Karpas-422 (cell line): Measurements from ENCODE around the gene SLC39A11. TPM values are rescaled to one million over a fixed set of nuclear protein-coding genes. Genes with fewer than 3 reads are reported as not detected.
A peak's percentile ranks its signal among the peaks of the same experiment; 100 is the strongest.
"Not testable (repeated sequence)": the region's sequence is repeated elsewhere in the genome, so short reads cannot be mapped to it uniquely, and the experiment has no call there.

Source experiments
- DNase-seq: peaks from one replicate; pipeline ENCODE4 v3.0.0-alpha.2; 2015
- H2AFZ ChIP-seq: fragments of 200-600 bp; sonication (generic); 2 replicates; pipeline ENCODE4 v1.6.1; 2014; ENCODE audit warnings: antibody characterized with exemption, low read length, mixed read lengths
- H3K27ac ChIP-seq: fragments of 200-600 bp; sonication (generic); 2 replicates; pipeline ENCODE4 v1.5.1; 2014; ENCODE audit warnings: mild to moderate bottlenecking, low read length, moderate library complexity
- H3K27me3 ChIP-seq: fragments of 200-600 bp; sonication (generic); 2 replicates; pipeline ENCODE4 v1.6.1; 2014; ENCODE audit warnings: low read length, mixed read lengths
- H3K36me3 ChIP-seq: fragments of 200-600 bp; sonication (generic); 2 replicates; pipeline ENCODE4 v1.6.1; 2014; ENCODE audit warnings: low read length, mixed read lengths; ENCODE audit not compliant: insufficient read depth
- H3K4me1 ChIP-seq: fragments of 200-600 bp; sonication (generic); 2 replicates; pipeline ENCODE4 v1.6.1; 2014; ENCODE audit warnings: mild to moderate bottlenecking, low read length, mixed read lengths
- H3K4me2 ChIP-seq: fragments of 200-600 bp; sonication (generic); 2 replicates; pipeline ENCODE4 v1.6.1; 2014; ENCODE audit warnings: low read length, low read depth, mild to moderate bottlenecking; ENCODE audit not compliant: poor library complexity, severe bottlenecking
- H3K4me3 ChIP-seq: fragments of 200-600 bp; sonication (generic); 2 replicates; pipeline ENCODE4 v1.5.1; 2014; ENCODE audit warnings: mild to moderate bottlenecking, antibody characterized with exemption, low read length, mixed read lengths
- H3K79me2 ChIP-seq: fragments of 200-600 bp; sonication (generic); 2 replicates; pipeline ENCODE4 v1.6.1; 2014; ENCODE audit warnings: mild to moderate bottlenecking, low read length, mixed read lengths
- H3K9ac ChIP-seq: fragments of 200-600 bp; sonication (generic); 2 replicates; pipeline ENCODE4 v1.6.0; 2014; ENCODE audit warnings: low read length
- H3K9me2 ChIP-seq: fragments of 200-600 bp; sonication (generic), shearing (Covaris generic); replicated peaks from 2 replicates; pipeline ENCODE4 v1.6.0; 2014; ENCODE audit warnings: mild to moderate bottlenecking, low read length, moderate library complexity; ENCODE audit not compliant: insufficient read depth
- H3K9me3 ChIP-seq: fragments of 300-700, 200-600 bp; sonication (generic); 2 replicates; pipeline ENCODE4 v1.6.1; 2014; ENCODE audit warnings: low read length, mixed read lengths
- H4K20me1 ChIP-seq: fragments of 200-600 bp; sonication (generic); 2 replicates; pipeline ENCODE4 v1.6.1; 2014; ENCODE audit warnings: mild to moderate bottlenecking, antibody characterized with exemption, low read length, low read depth; ENCODE audit not compliant: insufficient read depth
- total RNA-seq: library from RNA; depleted of rRNA; stranded (reverse); fragments of >200 nt; shearing (Covaris generic); gene quantifications from 2 replicates; pipeline ENCODE4 v1.2.3, GENCODE V29; 2014; ENCODE audit warnings: low replicate concordance

SLC39A11 gene
- total RNA-seq, 1 experiment from 2014 or later, result 49.6 TPM

DNA sequence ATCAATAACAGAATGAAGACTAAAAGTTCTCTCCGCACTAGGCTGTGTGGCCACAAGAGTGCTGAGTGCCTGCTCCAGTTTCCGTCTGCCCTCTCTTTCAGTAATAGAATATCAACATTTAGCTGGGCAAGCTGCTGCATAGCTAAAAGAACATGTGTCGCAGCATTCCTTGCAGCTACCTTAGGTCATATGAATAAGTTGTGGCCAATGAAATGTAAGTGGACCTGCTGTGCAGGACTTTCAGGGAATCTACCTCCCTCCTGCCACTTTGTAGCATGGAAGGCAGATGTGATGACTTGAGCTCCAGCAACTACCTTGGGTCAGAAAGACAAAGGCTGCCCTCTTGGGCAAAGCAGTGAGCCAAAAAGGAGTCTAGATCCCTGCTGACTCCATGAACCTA is 25.4 kb downstream of the SLC39A11 start:
- H4K20me1 ChIP-seq, result no peaks in the 10 kb centered on the region; the same call in 1 of the 2 replicates
- no peaks in the 10 kb centered on the region for H3K27me3 ChIP-seq
- H3K36me3 ChIP-seq, result peaks cover 40% of the 10 kb centered on the region
- DNase-seq, result no peak
- no peak overlapping the region for H3K9ac ChIP-seq
- no peaks in the 10 kb centered on the region for H3K9me3 ChIP-seq
- no peak overlapping the region for H3K4me2 ChIP-seq
- H3K79me2 ChIP-seq, result peaks cover 77% of the 10 kb centered on the region
- H3K9me2 ChIP-seq, result no peaks in the 10 kb centered on the region
- no peak overlapping the region for H3K27ac ChIP-seq
- H2AFZ ChIP-seq, result no peak overlapping the region
- H3K4me3 ChIP-seq, result no peak overlapping the region
- peaks cover 9% of the 10 kb centered on the region for H3K4me1 ChIP-seq

DNA sequence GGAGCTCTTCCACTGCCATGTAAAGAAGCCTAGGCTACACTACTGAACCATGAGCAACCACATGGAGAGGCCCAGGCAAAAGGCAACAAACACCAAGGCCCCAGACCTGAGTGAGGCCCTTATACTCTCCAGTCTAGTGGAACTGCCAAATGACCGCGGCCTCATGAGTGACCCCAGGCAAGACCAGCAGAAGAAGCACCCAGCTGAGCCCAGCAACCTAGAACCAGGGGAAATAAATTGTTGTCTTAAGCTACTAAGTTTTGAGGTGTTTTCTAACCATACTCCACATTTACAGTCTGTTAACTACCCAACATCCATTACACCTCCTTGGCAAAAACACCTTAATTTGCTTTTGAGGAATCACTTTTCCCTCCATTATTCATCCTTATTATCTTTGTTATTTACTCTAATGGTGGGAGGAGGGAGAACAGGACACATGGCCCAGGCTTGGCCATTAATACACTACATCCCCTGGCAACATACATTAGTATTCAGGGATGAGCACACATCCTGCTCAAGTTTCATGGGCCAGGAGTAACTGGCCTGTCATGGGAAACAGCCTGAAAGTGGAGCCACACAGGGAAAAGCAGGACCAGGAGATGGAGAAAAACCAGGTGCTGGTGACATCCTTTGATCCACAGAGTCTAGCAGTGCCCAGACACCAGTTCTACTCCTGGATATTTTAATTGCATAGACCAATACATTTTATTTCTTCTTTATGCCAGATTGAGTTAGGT is 26.2 kb downstream of the SLC39A11 start:
- no peaks in the 10 kb centered on the region for H3K9me3 ChIP-seq
- no peak overlapping the region for H3K4me2 ChIP-seq
- H3K4me3 ChIP-seq, result no peak overlapping the region
- no peaks in the 10 kb centered on the region for H3K27me3 ChIP-seq
- H3K79me2 ChIP-seq, result peaks cover 80% of the 10 kb centered on the region
- H3K27ac ChIP-seq, result no peak overlapping the region
- no peak for DNase-seq
- no peaks in the 10 kb centered on the region for H3K9me2 ChIP-seq
- H3K36me3 ChIP-seq, result peaks cover 32% of the 10 kb centered on the region
- no peak overlapping the region for H2AFZ ChIP-seq
- no peaks in the 10 kb centered on the region; the same call in 1 of the 2 replicates for H4K20me1 ChIP-seq
- no peak overlapping the region for H3K9ac ChIP-seq
- H3K4me1 ChIP-seq, result peaks cover 9% of the 10 kb centered on the region

DNA sequence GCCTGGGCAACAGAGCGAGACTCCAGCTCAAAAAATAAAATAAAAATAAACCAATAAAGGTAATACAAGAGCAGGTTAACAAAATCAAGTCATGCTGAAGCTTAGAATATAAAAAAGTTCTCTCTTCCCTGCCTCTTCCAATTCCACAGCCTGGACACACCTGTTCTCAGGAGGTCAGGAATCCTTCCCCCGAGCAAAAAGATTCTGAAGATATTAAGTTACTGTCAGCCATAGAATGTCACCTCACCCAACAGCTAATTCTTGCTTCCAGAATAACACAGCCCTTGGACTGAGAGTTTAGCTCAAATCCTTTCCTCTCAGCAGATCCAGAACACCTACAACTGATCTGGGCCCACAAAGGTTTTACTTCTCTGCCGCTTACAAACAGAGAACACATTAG is 27.1 kb downstream of the SLC39A11 start:
- no peak overlapping the region for H2AFZ ChIP-seq
- peaks cover 29% of the 10 kb centered on the region for H3K36me3 ChIP-seq
- H3K9me2 ChIP-seq, result no peaks in the 10 kb centered on the region
- H3K9me3 ChIP-seq, result no peaks in the 10 kb centered on the region
- no peak overlapping the region for H3K27ac ChIP-seq
- H3K4me3 ChIP-seq, result no peak overlapping the region
- no peak for DNase-seq
- no peak overlapping the region for H3K4me2 ChIP-seq
- H3K4me1 ChIP-seq, result peaks cover 9% of the 10 kb centered on the region
- H3K79me2 ChIP-seq, result peaks cover 83% of the 10 kb centered on the region
- H3K9ac ChIP-seq, result no peak overlapping the region
- H3K27me3 ChIP-seq, result no peaks in the 10 kb centered on the region
- no peaks in the 10 kb centered on the region; the same call in 1 of the 2 replicates for H4K20me1 ChIP-seq

DNA sequence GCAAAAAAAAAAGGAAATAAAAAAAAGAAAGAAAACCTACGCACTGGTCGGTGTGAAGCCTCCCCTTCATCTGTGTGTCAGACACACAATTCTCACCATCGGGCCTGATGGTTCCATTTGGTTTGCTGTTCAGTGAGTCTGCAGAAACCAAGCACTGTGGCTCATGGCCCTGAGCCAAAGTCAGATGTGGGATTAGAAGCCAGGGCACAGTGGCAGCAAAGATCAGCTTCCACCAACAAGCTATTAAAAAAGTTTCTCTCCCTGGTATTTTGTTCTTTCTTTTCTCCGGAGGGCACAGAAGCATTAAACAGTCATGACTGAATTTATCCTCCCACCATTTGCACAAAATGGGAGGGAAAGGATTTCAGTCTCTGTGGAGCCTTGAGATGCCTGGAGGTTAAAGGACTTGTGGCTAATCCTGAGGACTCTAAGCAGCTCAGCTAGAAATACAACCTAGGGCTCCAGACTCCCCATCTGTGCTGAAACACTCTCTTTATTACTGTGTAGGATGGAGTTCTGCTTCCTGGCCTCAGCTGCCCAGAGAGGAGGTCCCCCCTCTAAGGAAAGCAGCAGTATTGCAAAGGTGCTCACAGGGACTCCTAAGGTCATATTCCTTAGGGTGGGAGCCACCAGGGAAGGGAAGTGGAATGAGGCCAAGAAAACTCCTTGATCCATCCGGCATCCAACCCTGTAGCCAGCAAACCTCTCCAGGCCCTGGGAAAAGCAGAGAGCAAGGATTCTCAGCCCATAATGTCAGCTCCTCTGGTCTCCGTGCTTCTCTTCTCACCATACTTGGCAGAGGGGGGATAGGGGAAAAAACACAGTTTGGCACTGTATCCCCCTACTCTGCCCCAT is 28.2 kb downstream of the SLC39A11 start:
- no peaks in the 10 kb centered on the region; the same call in 1 of the 2 replicates for H4K20me1 ChIP-seq
- no peak overlapping the region for H3K4me2 ChIP-seq
- H2AFZ ChIP-seq, result no peak overlapping the region
- H3K4me3 ChIP-seq, result no peak overlapping the region
- H3K9ac ChIP-seq, result no peak overlapping the region
- peaks cover 23% of the 10 kb centered on the region for H3K36me3 ChIP-seq
- H3K79me2 ChIP-seq, result peaks cover 83% of the 10 kb centered on the region
- H3K27me3 ChIP-seq, result no peaks in the 10 kb centered on the region
- peaks cover 9% of the 10 kb centered on the region for H3K4me1 ChIP-seq
- no peak for DNase-seq
- H3K27ac ChIP-seq, result peak overlapping the region; percentile 62
- no peaks in the 10 kb centered on the region for H3K9me2 ChIP-seq
- no peaks in the 10 kb centered on the region for H3K9me3 ChIP-seq

- Histone ChIP-seq H3K27me3 (no peaks in the 10 kb centered on the region), H3K36me3 (peaks cover 11% of the 10 kb centered on the region), H3K9me2 (no peaks in the 10 kb centered on the region), H2AFZ (no peak overlapping the region), H4K20me1 (no peaks in the 10 kb centered on the region; the same call in 1 of the 2 replicates), H3K27ac (no peak overlapping the region), H3K4me1 (peaks cover 9% of the 10 kb centered on the region), H3K9ac (no peak overlapping the region), H3K9me3 (no peaks in the 10 kb centered on the region), H3K4me3 (no peak overlapping the region), H3K79me2 (peaks cover 83% of the 10 kb centered on the region), H3K4me2 (no peak overlapping the region)
- no peak for DNase-seq
Measured at GRCh38 chr17:73062726-73063125, 29.8 kb downstream of the SLC39A11 start.

DNA sequence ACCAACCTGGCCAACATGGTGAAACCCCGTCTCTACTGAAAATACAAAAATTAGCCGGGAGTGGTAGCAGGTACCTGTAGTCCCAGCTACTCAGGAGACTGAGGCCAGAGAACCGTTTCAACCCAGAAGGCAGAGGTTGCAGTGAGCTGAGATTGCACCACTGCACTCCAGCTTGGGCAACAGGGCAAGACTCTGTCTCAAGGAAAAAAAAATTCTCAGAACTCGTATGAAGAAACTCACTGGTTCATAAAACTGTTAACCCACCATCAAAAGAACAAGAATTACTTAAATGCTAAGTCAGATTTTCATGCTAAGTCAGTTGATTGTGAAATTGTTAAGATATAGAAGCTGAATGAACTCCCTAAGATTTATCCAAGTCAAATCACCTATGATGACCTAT is 31.3 kb downstream of the SLC39A11 start:
- DNase-seq, result no peak
- H3K27me3 ChIP-seq, result no peaks in the 10 kb centered on the region
- H2AFZ ChIP-seq, result no peak overlapping the region
- H3K9ac ChIP-seq, result no peak overlapping the region
- peaks cover 81% of the 10 kb centered on the region for H3K79me2 ChIP-seq
- no peaks in the 10 kb centered on the region for H3K9me2 ChIP-seq
- no peaks in the 10 kb centered on the region for H3K9me3 ChIP-seq
- peaks cover 9% of the 10 kb centered on the region for H3K4me1 ChIP-seq
- no peaks in the 10 kb centered on the region; the same call in 1 of the 2 replicates for H4K20me1 ChIP-seq
- H3K4me2 ChIP-seq, result no peak overlapping the region
- H3K27ac ChIP-seq, result no peak overlapping the region
- no peak overlapping the region for H3K4me3 ChIP-seq
- peaks cover 3% of the 10 kb centered on the region; the same call in 1 of the 2 replicates for H3K36me3 ChIP-seq

DNA sequence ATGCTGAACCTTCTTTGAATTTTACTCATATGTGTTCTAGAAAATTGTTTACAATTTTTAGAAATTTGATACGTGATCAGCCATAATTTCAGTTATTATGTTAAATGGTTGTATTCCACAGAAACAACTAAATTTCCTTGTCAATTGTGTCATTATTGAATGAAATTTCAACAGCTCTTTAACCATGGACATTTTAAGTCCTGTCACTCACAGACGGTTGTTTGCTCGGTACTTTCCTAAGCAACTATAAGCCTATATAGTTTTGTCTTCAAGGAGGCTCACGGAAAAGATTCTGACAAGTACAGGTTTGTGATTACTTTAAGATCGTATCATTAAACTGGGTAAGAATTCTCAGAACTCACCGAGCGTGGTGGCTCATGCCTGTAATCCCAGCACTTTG is 31.8 kb downstream of the SLC39A11 start:
- no peaks in the 10 kb centered on the region for H3K9me2 ChIP-seq
- H3K27me3 ChIP-seq, result no peaks in the 10 kb centered on the region
- peaks cover 78% of the 10 kb centered on the region for H3K79me2 ChIP-seq
- H3K4me2 ChIP-seq, result no peak overlapping the region
- no peaks in the 10 kb centered on the region for H3K9me3 ChIP-seq
- peaks cover 9% of the 10 kb centered on the region for H3K4me1 ChIP-seq
- H2AFZ ChIP-seq, result no peak overlapping the region
- DNase-seq, result no peak
- no peaks in the 10 kb centered on the region; the same call in 1 of the 2 replicates for H4K20me1 ChIP-seq
- no peaks in the 10 kb centered on the region; the same call in 1 of the 2 replicates for H3K36me3 ChIP-seq
- no peak overlapping the region for H3K9ac ChIP-seq
- H3K27ac ChIP-seq, result no peak overlapping the region
- no peak overlapping the region for H3K4me3 ChIP-seq

DNA sequence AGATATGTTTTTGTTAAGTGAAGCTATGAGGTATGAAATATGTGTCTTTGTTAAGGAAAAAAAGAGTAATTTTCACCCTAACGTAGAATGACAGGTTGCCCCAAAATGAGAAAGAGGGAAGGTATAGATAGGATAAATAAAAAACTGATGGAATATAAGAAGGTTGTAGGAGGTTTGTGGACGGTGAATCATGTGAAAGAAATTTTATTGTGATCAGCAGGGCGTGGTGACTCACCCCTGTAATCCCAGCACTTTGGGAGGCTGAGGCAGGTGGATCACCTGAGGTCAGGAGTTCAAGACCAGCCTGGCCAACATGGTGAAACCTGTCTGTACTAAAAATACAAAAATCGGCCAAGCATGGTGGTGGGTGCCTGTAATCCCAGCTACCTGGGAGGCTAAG is 32.8 kb downstream of the SLC39A11 start:
- H3K4me1 ChIP-seq, H3K9ac ChIP-seq, H4K20me1 ChIP-seq, H3K4me2 ChIP-seq, H3K36me3 ChIP-seq, H3K4me3 ChIP-seq, H3K9me2 ChIP-seq, H3K27ac ChIP-seq, H2AFZ ChIP-seq, H3K9me3 ChIP-seq, DNase-seq, H3K27me3 ChIP-seq: not testable (repeated sequence)
- peaks cover 82% of the 10 kb centered on the region for H3K79me2 ChIP-seq
